ENCODE results near the gene KCND3. TPM values are rescaled to one million over a fixed set of nuclear protein-coding genes. Genes with fewer than 3 reads are reported as not detected.

KCND3 gene
- total RNA-seq, 2 experiments from 2014 or later: not detected

GRCh38 chr1:111846842-111847241, 142.6 kb downstream of the KCND3 start:
- no peak overlapping the region for H3K4me3 Mint-ChIP-seq
- no peak for DNase-seq
- no peaks in the 10 kb centered on the region for H3K9me3 Mint-ChIP-seq
- H3K27ac Mint-ChIP-seq: no peak overlapping the region
- H3K36me3 Mint-ChIP-seq (ENCODE audit: low read depth): no peaks in the 10 kb centered on the region
- no peaks in the 10 kb centered on the region for H3K4me1 Mint-ChIP-seq
- ChIA-PET CTCF (no interaction called here), POLR2A (no interaction called here)
- peaks cover 23% of the 10 kb centered on the region for H3K27me3 Mint-ChIP-seq

DNA sequence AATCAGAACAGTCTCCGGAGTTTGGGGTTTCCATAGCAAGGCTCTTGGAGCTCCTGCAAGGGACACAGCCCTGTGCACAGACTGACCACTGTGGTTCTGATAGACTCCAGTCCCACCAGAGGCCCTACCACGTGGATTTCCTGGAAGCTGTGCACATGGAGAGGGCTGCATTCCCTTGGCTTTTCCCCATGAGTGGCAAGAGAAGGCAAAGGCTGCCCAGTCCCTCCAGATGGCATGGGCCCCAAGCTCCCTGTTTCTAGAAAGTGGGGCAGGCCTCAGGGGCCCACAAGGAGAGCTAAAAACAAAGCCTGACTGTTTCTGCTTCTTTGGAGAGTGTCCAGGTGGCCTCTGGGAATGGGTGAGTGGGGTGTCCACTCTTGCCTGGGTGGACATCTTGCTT, 146.3 kb downstream of the KCND3 start:
- ChIA-PET CTCF (no interaction called here), POLR2A (no interaction called here)
- Mint-ChIP-seq H3K4me3 (no peak overlapping the region), H3K36me3 (ENCODE audit: low read depth) (no peaks in the 10 kb centered on the region), H3K9me3 (no peaks in the 10 kb centered on the region), H3K4me1 (no peaks in the 10 kb centered on the region), H3K27ac (no peak overlapping the region), H3K27me3 (peaks cover 17% of the 10 kb centered on the region)
- no peak for DNase-seq

GRCh38 chr1:111842411-111842810, 147.1 kb downstream of the KCND3 start:
- H3K4me1 Mint-ChIP-seq: no peaks in the 10 kb centered on the region
- H3K27me3 Mint-ChIP-seq: peaks cover 17% of the 10 kb centered on the region
- no peak overlapping the region for H3K27ac Mint-ChIP-seq
- ChIA-PET CTCF (no interaction called here), POLR2A (no interaction called here)
- no peaks in the 10 kb centered on the region for H3K36me3 Mint-ChIP-seq (ENCODE audit: low read depth)
- H3K4me3 Mint-ChIP-seq: no peak overlapping the region
- no peaks in the 10 kb centered on the region for H3K9me3 Mint-ChIP-seq
- no peak for DNase-seq

- POLR2A ChIA-PET: no interaction called here
- H3K9me3 Mint-ChIP-seq: no peaks in the 10 kb centered on the region
Measured at GRCh38 chr1:111841746-111842145, 147.7 kb downstream of the KCND3 start.

DNA sequence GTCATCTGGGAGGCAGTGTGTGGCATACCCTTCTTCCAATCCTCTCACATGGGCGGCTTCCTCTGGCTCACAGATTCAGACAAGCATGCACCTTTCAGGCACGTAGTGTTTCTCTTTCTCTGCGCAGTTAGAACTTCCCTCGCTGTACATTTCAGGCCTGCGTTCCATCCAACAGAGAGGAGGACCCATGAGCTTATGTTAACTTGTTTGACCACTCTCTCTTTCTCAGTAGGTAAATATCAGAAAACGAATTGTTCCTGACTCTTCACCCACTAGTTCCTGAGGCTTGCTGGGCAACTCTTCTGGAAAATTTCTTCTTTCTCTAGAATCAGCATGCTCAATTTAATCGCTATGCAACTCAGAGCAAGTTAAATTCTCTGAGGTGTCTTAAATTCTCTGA, 148.3 kb downstream of the KCND3 start:
- CTCF ChIA-PET: no interaction called here
- POLR2A ChIA-PET: no interaction called here
- Mint-ChIP-seq H3K27ac (no peak overlapping the region), H3K4me3 (no peak overlapping the region), H3K27me3 (peaks cover 17% of the 10 kb centered on the region), H3K9me3 (no peaks in the 10 kb centered on the region), H3K36me3 (ENCODE audit: low read depth) (no peaks in the 10 kb centered on the region), H3K4me1 (no peaks in the 10 kb centered on the region)
- no peak for DNase-seq

More at GRCh38 chr1:111841746-111842145, 147.7 kb downstream of the KCND3 start:
- DNase-seq: no peak
- Mint-ChIP-seq H3K4me3 (no peak overlapping the region), H3K27me3 (peaks cover 17% of the 10 kb centered on the region), H3K36me3 (ENCODE audit: low read depth) (no peaks in the 10 kb centered on the region), H3K4me1 (no peaks in the 10 kb centered on the region), H3K27ac (no peak overlapping the region)
- CTCF ChIA-PET: no interaction called here

DNA sequence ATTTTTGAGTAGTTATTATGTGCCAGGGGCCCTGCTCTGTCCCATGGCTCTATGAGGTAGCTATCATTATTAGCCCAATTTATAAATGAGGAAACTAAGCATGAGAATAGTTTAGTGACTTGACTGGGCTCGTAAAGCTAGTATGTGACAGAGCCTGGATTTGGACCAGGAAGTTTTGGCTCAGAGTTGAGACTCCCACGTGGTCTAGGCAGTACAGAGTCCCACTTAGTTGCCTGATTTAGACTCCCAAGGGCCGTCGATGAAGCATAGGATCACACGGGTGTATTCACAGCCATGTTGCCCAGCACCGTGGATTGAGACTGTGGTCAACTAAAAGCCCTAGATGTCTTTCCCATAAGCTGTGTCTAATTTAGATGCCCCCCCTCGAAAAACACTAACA, 152.1 kb downstream of the KCND3 start:
- peaks cover 12% of the 10 kb centered on the region for H3K27me3 Mint-ChIP-seq

GRCh38 chr1:111836111-111836510, 153.4 kb downstream of the KCND3 start:
- no peak overlapping the region for H3K27ac Mint-ChIP-seq
- H3K36me3 Mint-ChIP-seq (ENCODE audit: low read depth): no peaks in the 10 kb centered on the region
- H3K4me1 Mint-ChIP-seq: no peaks in the 10 kb centered on the region
- no peak overlapping the region for H3K4me3 Mint-ChIP-seq
- ChIA-PET CTCF (no interaction called here), POLR2A (no interaction called here)
- H3K9me3 Mint-ChIP-seq: no peaks in the 10 kb centered on the region
- H3K27me3 Mint-ChIP-seq: peaks cover 20% of the 10 kb centered on the region
- DNase-seq: no peak

More for the DNA sequence above, 152.1 kb downstream of the KCND3 start:
- no peaks in the 10 kb centered on the region for H3K9me3 Mint-ChIP-seq
- CTCF ChIA-PET: no interaction called here
- H3K27ac Mint-ChIP-seq: no peak overlapping the region
- POLR2A ChIA-PET: no interaction called here
- H3K4me1 Mint-ChIP-seq: no peaks in the 10 kb centered on the region
- no peaks in the 10 kb centered on the region for H3K36me3 Mint-ChIP-seq (ENCODE audit: low read depth)
- no peak overlapping the region for H3K4me3 Mint-ChIP-seq
- no peak for DNase-seq

GRCh38 chr1:111835514-111835913, 154.0 kb downstream of the KCND3 start:
- Mint-ChIP-seq H3K9me3 (no peaks in the 10 kb centered on the region), H3K36me3 (ENCODE audit: low read depth) (no peaks in the 10 kb centered on the region), H3K27ac (no peak overlapping the region), H3K4me1 (no peaks in the 10 kb centered on the region), H3K27me3 (peaks cover 20% of the 10 kb centered on the region), H3K4me3 (no peak overlapping the region)
- DNase-seq: no peak
- ChIA-PET POLR2A (no interaction called here), CTCF (no interaction called here)

DNA sequence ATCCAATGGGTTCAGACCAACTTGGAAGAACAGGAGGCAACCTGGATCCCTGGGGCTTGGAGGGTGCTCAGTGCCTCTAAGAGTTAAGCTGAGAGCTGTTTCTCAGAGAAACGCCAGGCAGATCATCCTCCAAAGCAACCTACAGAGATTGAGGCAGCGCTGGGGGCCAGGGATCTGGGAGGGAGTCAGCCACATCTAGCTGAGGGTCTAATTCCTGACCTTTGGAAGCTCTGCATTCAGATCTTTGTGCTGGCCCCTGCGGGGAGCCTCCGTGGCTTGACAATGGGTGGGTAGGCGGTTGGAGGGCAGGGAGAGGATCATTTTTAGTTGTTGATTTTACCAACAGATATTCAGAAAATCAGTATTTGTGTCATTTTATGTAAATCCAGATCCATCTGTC, 154.5 kb downstream of the KCND3 start:
- no peak overlapping the region for H3K4me3 Mint-ChIP-seq
- H3K4me1 Mint-ChIP-seq: no peaks in the 10 kb centered on the region
- peaks cover 23% of the 10 kb centered on the region for H3K27me3 Mint-ChIP-seq
- H3K9me3 Mint-ChIP-seq: no peaks in the 10 kb centered on the region
- no peak for DNase-seq
- ChIA-PET POLR2A (no interaction called here), CTCF (no interaction called here)
- no peak overlapping the region for H3K27ac Mint-ChIP-seq
- H3K36me3 Mint-ChIP-seq (ENCODE audit: low read depth): no peaks in the 10 kb centered on the region

- H3K27ac Mint-ChIP-seq: no peak overlapping the region
- no peaks in the 10 kb centered on the region for H3K36me3 Mint-ChIP-seq (ENCODE audit: low read depth)
- H3K27me3 Mint-ChIP-seq: peaks cover 29% of the 10 kb centered on the region
- H3K4me3 Mint-ChIP-seq: no peak overlapping the region
- no peak for DNase-seq
- POLR2A ChIA-PET: no interaction called here
- H3K9me3 Mint-ChIP-seq: no peaks in the 10 kb centered on the region
- no peaks in the 10 kb centered on the region for H3K4me1 Mint-ChIP-seq
- CTCF ChIA-PET: no interaction called here
Measured at GRCh38 chr1:111833334-111833733, 156.1 kb downstream of the KCND3 start.

DNA sequence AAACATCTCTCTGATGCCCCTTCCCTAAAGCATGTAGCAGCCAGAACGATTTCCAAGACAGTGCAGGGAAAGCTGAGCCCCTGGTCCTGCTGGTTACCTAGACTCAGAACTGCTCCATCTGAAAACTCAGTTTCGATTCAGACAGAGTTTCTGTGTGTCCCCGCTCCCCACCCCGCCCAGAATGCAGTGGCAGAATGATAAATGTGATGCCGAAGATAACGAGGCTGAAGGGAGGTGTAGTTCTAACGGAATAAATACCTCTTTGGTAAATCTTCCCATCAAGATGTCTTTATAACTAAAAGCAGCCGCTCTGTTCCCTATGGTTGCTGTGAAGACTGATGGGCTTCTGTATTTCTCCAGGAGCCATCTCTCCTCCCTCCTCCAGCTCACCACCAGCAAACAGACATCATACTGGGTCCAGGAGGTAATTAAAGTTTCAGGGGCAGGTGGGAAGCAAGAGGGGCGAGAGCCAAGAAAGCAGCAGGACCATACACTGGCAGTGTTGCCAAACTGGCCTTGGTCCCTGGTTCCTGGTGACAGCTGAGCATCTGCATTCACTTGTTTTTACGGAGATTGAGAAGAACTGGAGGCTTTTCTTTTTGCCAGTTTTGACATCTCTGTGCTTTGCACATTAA, 156.8 kb downstream of the KCND3 start:
- no peak overlapping the region for H3K27ac Mint-ChIP-seq
- ChIA-PET POLR2A (no interaction called here), CTCF (no interaction called here)
- peaks cover 29% of the 10 kb centered on the region for H3K27me3 Mint-ChIP-seq
- H3K36me3 Mint-ChIP-seq (ENCODE audit: low read depth): no peaks in the 10 kb centered on the region
- no peak overlapping the region for H3K4me3 Mint-ChIP-seq
- no peak for DNase-seq
- H3K9me3 Mint-ChIP-seq: no peaks in the 10 kb centered on the region
- H3K4me1 Mint-ChIP-seq: no peaks in the 10 kb centered on the region

- no peaks in the 10 kb centered on the region for H3K4me1 Mint-ChIP-seq
- CTCF ChIA-PET: no interaction called here
Measured at GRCh38 chr1:111831153-111831552, 158.3 kb downstream of the KCND3 start.

GRCh38 chr1:111827946-111828345, 161.5 kb downstream of the KCND3 start:
- H3K4me3 Mint-ChIP-seq: no peak overlapping the region
- ChIA-PET POLR2A (no interaction called here), CTCF (no interaction called here)
- H3K9me3 Mint-ChIP-seq: no peaks in the 10 kb centered on the region
- no peak for DNase-seq
- peaks cover 37% of the 10 kb centered on the region for H3K27me3 Mint-ChIP-seq
- H3K27ac Mint-ChIP-seq: no peak overlapping the region
- no peaks in the 10 kb centered on the region for H3K36me3 Mint-ChIP-seq (ENCODE audit: low read depth)
- no peaks in the 10 kb centered on the region for H3K4me1 Mint-ChIP-seq

More at GRCh38 chr1:111831153-111831552, 158.3 kb downstream of the KCND3 start:
- no peak for DNase-seq
- POLR2A ChIA-PET: no interaction called here
- no peaks in the 10 kb centered on the region for H3K36me3 Mint-ChIP-seq (ENCODE audit: low read depth)
- peaks cover 29% of the 10 kb centered on the region for H3K27me3 Mint-ChIP-seq
- no peak overlapping the region for H3K27ac Mint-ChIP-seq
- H3K4me3 Mint-ChIP-seq: no peak overlapping the region
- H3K9me3 Mint-ChIP-seq: no peaks in the 10 kb centered on the region

DNA sequence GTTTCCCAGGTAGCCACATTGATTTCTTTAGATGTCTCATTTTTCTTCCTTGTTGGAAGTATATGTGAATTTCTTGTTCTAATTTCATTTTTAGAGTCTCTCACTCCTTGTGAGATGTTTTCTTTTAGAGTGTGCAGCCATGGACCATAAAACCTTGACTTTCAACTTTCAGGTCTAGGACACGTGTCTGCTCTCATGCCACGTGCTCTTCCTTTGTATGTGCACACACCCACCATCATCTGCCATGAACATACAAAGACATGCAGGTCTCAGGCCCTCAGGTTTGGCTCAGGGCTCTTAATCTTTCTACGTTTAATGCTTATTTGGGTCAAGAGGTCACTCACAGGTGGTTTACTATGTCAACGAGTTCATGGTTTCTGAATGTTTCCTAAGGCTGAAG, 163.2 kb downstream of the KCND3 start:
- Mint-ChIP-seq H3K4me3 (no peak overlapping the region), H3K27me3 (peaks cover 35% of the 10 kb centered on the region), H3K4me1 (no peaks in the 10 kb centered on the region), H3K36me3 (ENCODE audit: low read depth) (no peaks in the 10 kb centered on the region), H3K27ac (no peak overlapping the region), H3K9me3 (no peaks in the 10 kb centered on the region)
- DNase-seq: no peak
- CTCF ChIA-PET: no interaction called here
- POLR2A ChIA-PET: no interaction called here

DNA sequence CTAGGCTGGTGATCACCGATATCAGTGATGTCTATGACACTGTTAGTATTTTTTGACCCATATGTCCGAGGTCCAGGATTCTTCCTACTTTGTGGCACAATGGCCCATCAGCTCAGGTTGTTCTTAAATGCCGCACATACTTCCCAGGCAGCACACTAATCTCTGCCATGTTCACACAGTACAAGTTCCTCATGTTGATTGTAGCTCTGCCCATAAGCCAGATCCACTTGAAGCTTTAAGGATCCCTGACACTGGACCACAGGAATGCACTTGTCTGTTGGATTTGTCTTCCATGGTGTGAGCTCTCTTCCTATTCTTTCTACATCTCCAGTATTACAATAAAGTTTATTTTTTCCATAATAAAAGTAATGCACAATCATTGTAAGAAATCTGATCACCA, 164.3 kb downstream of the KCND3 start:
- peaks cover 31% of the 10 kb centered on the region for H3K27me3 Mint-ChIP-seq
- no peaks in the 10 kb centered on the region for H3K9me3 Mint-ChIP-seq
- CTCF ChIA-PET: no interaction called here
- no peak overlapping the region for H3K27ac Mint-ChIP-seq
- no peaks in the 10 kb centered on the region for H3K4me1 Mint-ChIP-seq
- H3K4me3 Mint-ChIP-seq: no peak overlapping the region
- POLR2A ChIA-PET: no interaction called here
- DNase-seq: no peak
- H3K36me3 Mint-ChIP-seq (ENCODE audit: low read depth): no peaks in the 10 kb centered on the region

Data from activated CD4-positive, alpha-beta memory T cell treated with anti-CD3 and anti-CD28 coated beads, Interleukin-2, amount 10 ng/mL, durations not matched to agents 7 days and 5 days (primary cell).